T-helper 2 cell treated with Interferon-gamma antibody and Interleukin-4, amounts not matched to agents 5 μg/mL and 100 μg/mL, for 36 hours (primary cell): ENCODE results near the gene IFNLR1.

Experiments used
- DNase-seq: peaks from one replicate; pipeline ENCODE4 v3.0.0; 2021; ENCODE audit warnings: low spot score
- H3K27ac Mint-ChIP-seq: one replicate; pipeline ENCODE4 v1.8.0; 2021; ENCODE audit warnings: mild to moderate bottlenecking, mixed read lengths
- H3K27me3 Mint-ChIP-seq: one replicate; pipeline ENCODE4 v1.8.0; 2021; ENCODE audit warnings: low read depth, mixed read lengths
- H3K36me3 Mint-ChIP-seq: one replicate; pipeline ENCODE4 v1.8.0; 2021; ENCODE audit warnings: low read depth, mixed read lengths
- H3K4me1 Mint-ChIP-seq: one replicate; pipeline ENCODE4 v1.8.0; 2021; ENCODE audit warnings: low read depth, mixed read lengths
- H3K4me3 Mint-ChIP-seq: one replicate; pipeline ENCODE4 v1.8.0; 2022; ENCODE audit warnings: mild to moderate bottlenecking, moderate library complexity, mixed read lengths
- H3K9me3 Mint-ChIP-seq: one replicate; pipeline ENCODE4 v1.8.0; 2021; ENCODE audit warnings: mixed read lengths

IFNLR1 gene

GRCh38 chr1:24179251-24179840, 7.7 kb downstream of the IFNLR1 start:
- Mint-ChIP-seq H3K27ac (no peak overlapping the region), H3K4me3 (no peak overlapping the region), H3K9me3 (no peaks in the 10 kb centered on the region), H3K36me3 (no peaks in the 10 kb centered on the region), H3K27me3 (peaks cover 3% of the 10 kb centered on the region), H3K4me1 (peaks cover 4% of the 10 kb centered on the region)
- DNase-seq: no peak

- Mint-ChIP-seq H3K27ac (no peak overlapping the region), H3K36me3 (no peaks in the 10 kb centered on the region), H3K9me3 (no peaks in the 10 kb centered on the region), H3K27me3 (peaks cover 3% of the 10 kb centered on the region), H3K4me3 (no peak overlapping the region), H3K4me1 (no peaks in the 10 kb centered on the region)
- no peak for DNase-seq
Observed at GRCh38 chr1:24178407-24178806, 8.7 kb downstream of the IFNLR1 start.

GRCh38 chr1:24177161-24177560, 9.9 kb downstream of the IFNLR1 start:
- Mint-ChIP-seq H3K27me3 (peaks cover 3% of the 10 kb centered on the region), H3K9me3 (no peaks in the 10 kb centered on the region), H3K4me3 (no peak overlapping the region), H3K36me3 (no peaks in the 10 kb centered on the region), H3K27ac (no peak overlapping the region), H3K4me1 (no peaks in the 10 kb centered on the region)
- no peak for DNase-seq

- Mint-ChIP-seq H3K9me3 (no peaks in the 10 kb centered on the region), H3K27me3 (peaks cover 3% of the 10 kb centered on the region), H3K4me1 (no peaks in the 10 kb centered on the region), H3K36me3 (no peaks in the 10 kb centered on the region), H3K27ac (no peak overlapping the region), H3K4me3 (no peak overlapping the region)
- no peak for DNase-seq
Observed at GRCh38 chr1:24175033-24175755, 11.9 kb downstream of the IFNLR1 start.

GRCh38 chr1:24173638-24174575, 13.2 kb downstream of the IFNLR1 start:
- no peak overlapping the region for H3K4me3 Mint-ChIP-seq
- no peaks in the 10 kb centered on the region for H3K4me1 Mint-ChIP-seq
- H3K36me3 Mint-ChIP-seq: no peaks in the 10 kb centered on the region
- H3K27ac Mint-ChIP-seq: no peak overlapping the region
- no peaks in the 10 kb centered on the region for H3K9me3 Mint-ChIP-seq
- H3K27me3 Mint-ChIP-seq: peaks cover 3% of the 10 kb centered on the region
- DNase-seq: no peak

- H3K27ac Mint-ChIP-seq: no peak overlapping the region
- H3K4me3 Mint-ChIP-seq: no peak overlapping the region
- peaks cover 3% of the 10 kb centered on the region for H3K27me3 Mint-ChIP-seq
- no peaks in the 10 kb centered on the region for H3K4me1 Mint-ChIP-seq
- no peaks in the 10 kb centered on the region for H3K9me3 Mint-ChIP-seq
- no peaks in the 10 kb centered on the region for H3K36me3 Mint-ChIP-seq
- DNase-seq: no peak
Observed at GRCh38 chr1:24172598-24172997, 14.5 kb downstream of the IFNLR1 start.

- Mint-ChIP-seq H3K9me3 (no peaks in the 10 kb centered on the region), H3K27me3 (no peaks in the 10 kb centered on the region), H3K4me1 (no peaks in the 10 kb centered on the region), H3K36me3 (no peaks in the 10 kb centered on the region), H3K4me3 (no peak overlapping the region), H3K27ac (no peak overlapping the region)
- no peak for DNase-seq
Observed at GRCh38 chr1:24169286-24169685, 17.8 kb downstream of the IFNLR1 start.

GRCh38 chr1:24168245-24168644, 18.8 kb downstream of the IFNLR1 start:
- no peak overlapping the region for H3K4me3 Mint-ChIP-seq
- H3K4me1 Mint-ChIP-seq: no peaks in the 10 kb centered on the region
- H3K36me3 Mint-ChIP-seq: no peaks in the 10 kb centered on the region
- no peak overlapping the region for H3K27ac Mint-ChIP-seq
- H3K9me3 Mint-ChIP-seq: no peaks in the 10 kb centered on the region
- no peaks in the 10 kb centered on the region for H3K27me3 Mint-ChIP-seq
- DNase-seq: no peak

- H3K27me3 Mint-ChIP-seq: no peaks in the 10 kb centered on the region
- H3K36me3 Mint-ChIP-seq: no peaks in the 10 kb centered on the region
- DNase-seq: no peak
- no peaks in the 10 kb centered on the region for H3K9me3 Mint-ChIP-seq
- H3K4me3 Mint-ChIP-seq: no peak overlapping the region
- H3K27ac Mint-ChIP-seq: no peak overlapping the region
- no peaks in the 10 kb centered on the region for H3K4me1 Mint-ChIP-seq
Observed at GRCh38 chr1:24167008-24167407, 20.1 kb downstream of the IFNLR1 start.

GRCh38 chr1:24165500-24165899, 21.6 kb downstream of the IFNLR1 start:
- Mint-ChIP-seq H3K36me3 (no peaks in the 10 kb centered on the region), H3K4me3 (no peak overlapping the region), H3K27me3 (no peaks in the 10 kb centered on the region), H3K9me3 (no peaks in the 10 kb centered on the region), H3K27ac (no peak overlapping the region), H3K4me1 (no peaks in the 10 kb centered on the region)
- no peak for DNase-seq

GRCh38 chr1:24164004-24164403, 23.1 kb downstream of the IFNLR1 start:
- H3K4me3 Mint-ChIP-seq: no peak overlapping the region
- DNase-seq: no peak
- H3K9me3 Mint-ChIP-seq: no peaks in the 10 kb centered on the region
- H3K4me1 Mint-ChIP-seq: no peaks in the 10 kb centered on the region
- no peak overlapping the region for H3K27ac Mint-ChIP-seq
- no peaks in the 10 kb centered on the region for H3K27me3 Mint-ChIP-seq
- no peaks in the 10 kb centered on the region for H3K36me3 Mint-ChIP-seq

GRCh38 chr1:24162201-24162600, 24.9 kb downstream of the IFNLR1 start:
- Mint-ChIP-seq H3K27me3 (no peaks in the 10 kb centered on the region), H3K9me3 (no peaks in the 10 kb centered on the region), H3K4me3 (no peak overlapping the region), H3K4me1 (no peaks in the 10 kb centered on the region), H3K36me3 (no peaks in the 10 kb centered on the region), H3K27ac (no peak overlapping the region)
- no peak for DNase-seq

GRCh38 chr1:24161270-24161669, 25.8 kb downstream of the IFNLR1 start:
- Mint-ChIP-seq H3K4me1 (no peaks in the 10 kb centered on the region), H3K4me3 (no peak overlapping the region), H3K27me3 (no peaks in the 10 kb centered on the region), H3K36me3 (no peaks in the 10 kb centered on the region), H3K9me3 (no peaks in the 10 kb centered on the region), H3K27ac (no peak overlapping the region)
- DNase-seq: no peak

- no peak overlapping the region for H3K4me3 Mint-ChIP-seq
- H3K36me3 Mint-ChIP-seq: no peaks in the 10 kb centered on the region
- no peak overlapping the region for H3K27ac Mint-ChIP-seq
- DNase-seq: no peak
- H3K27me3 Mint-ChIP-seq: no peaks in the 10 kb centered on the region
- H3K9me3 Mint-ChIP-seq: no peaks in the 10 kb centered on the region
- no peaks in the 10 kb centered on the region for H3K4me1 Mint-ChIP-seq
Observed at GRCh38 chr1:24159366-24159765, 27.7 kb downstream of the IFNLR1 start.
